ENCODE data around the gene PLB1.

GRCh38 chr2:28547906-28548600, 52.2 kb downstream of the PLB1 start:
- no peak for TF ChIP-seq EZH2phosphoT487 (IDR thresholded peaks at IDR 0.05; ENCODE audit: insufficient read depth, low read depth)
- no peak for TF ChIP-seq EZH2 (IDR thresholded peaks at IDR 0.05; ENCODE audit: insufficient read depth, poor library complexity, severe bottlenecking)
